NCI-H748 treated with DMSO at 0.1 percent for 48 hours (cell line): Measurements from ENCODE around the gene DYNC1LI1.
A peak's percentile ranks its signal among the peaks of the same experiment; 100 is the strongest.

Experiments used
- DNase-seq: peaks from one replicate; lab custom pipeline; 2025; lab: John Stamatoyannopoulos, UW

DYNC1LI1 gene

GRCh38 chr3:32570421-32571191, at the start of gene DYNC1LI1:
Gene DYNC1LI1 (minus strand): TSS chr3:32570858. CDS start chr3:32570770, 88 bp downstream.
- DNase-seq: peak; percentile 80

GRCh38 chr3:32619395-32619794, 48.7 kb upstream of the DYNC1LI1 start:
- DNase-seq: no peak

GRCh38 chr3:32616267-32616962, 45.8 kb upstream of the DYNC1LI1 start:
- DNase-seq: no peak

GRCh38 chr3:32614956-32615355, 44.3 kb upstream of the DYNC1LI1 start:
- no peak for DNase-seq

- DNase-seq: no peak
Observed at GRCh38 chr3:32613183-32613582, 42.5 kb upstream of the DYNC1LI1 start.

GRCh38 chr3:32612547-32612946, 41.9 kb upstream of the DYNC1LI1 start:
- no peak for DNase-seq

- DNase-seq: no peak
Observed at GRCh38 chr3:32607522-32607921, 36.9 kb upstream of the DYNC1LI1 start.

GRCh38 chr3:32606960-32607359, 36.3 kb upstream of the DYNC1LI1 start:
- no peak for DNase-seq

GRCh38 chr3:32606277-32606676, 35.6 kb upstream of the DYNC1LI1 start:
- DNase-seq: no peak

- DNase-seq: no peak
Observed at GRCh38 chr3:32603064-32603463, 32.4 kb upstream of the DYNC1LI1 start.

- no peak for DNase-seq
Observed at GRCh38 chr3:32602206-32602605, 31.5 kb upstream of the DYNC1LI1 start.

- DNase-seq: no peak
Observed at GRCh38 chr3:32601722-32602121, 31.1 kb upstream of the DYNC1LI1 start.

GRCh38 chr3:32597656-32598055, 27.0 kb upstream of the DYNC1LI1 start:
- no peak for DNase-seq

- DNase-seq: no peak
Observed at GRCh38 chr3:32596909-32597369, 26.3 kb upstream of the DYNC1LI1 start.

- DNase-seq: no peak
Observed at GRCh38 chr3:32596282-32596908, 25.7 kb upstream of the DYNC1LI1 start.

GRCh38 chr3:32595323-32595722, 24.7 kb upstream of the DYNC1LI1 start:
- DNase-seq: no peak

GRCh38 chr3:32593903-32594525, 23.4 kb upstream of the DYNC1LI1 start:
- DNase-seq: no peak

- no peak for DNase-seq
Observed at GRCh38 chr3:32592696-32593353, 22.2 kb upstream of the DYNC1LI1 start.

- DNase-seq: no peak
Observed at GRCh38 chr3:32592011-32592410, 21.4 kb upstream of the DYNC1LI1 start.

- no peak for DNase-seq
Observed at GRCh38 chr3:32591186-32591585, 20.5 kb upstream of the DYNC1LI1 start.

- no peak for DNase-seq
Observed at GRCh38 chr3:32586356-32586755, 15.7 kb upstream of the DYNC1LI1 start.

- no peak for DNase-seq
Observed at GRCh38 chr3:32584660-32585059, 14.0 kb upstream of the DYNC1LI1 start.
